HCT116 (cell line): Measurements from ENCODE around the gene FBXL7.

Experiments used
- CEBPB ChIP-seq: IDR thresholded peaks from 2 replicates; pipeline ENCODE4 v1.6.1; 2012; ENCODE audit warnings: low read depth
- ELF1 ChIP-seq: IDR thresholded peaks from 2 replicates; pipeline ENCODE4 v1.6.1; 2012; ENCODE audit warnings: low read depth, borderline replicate concordance
- EZH2 ChIP-seq: fragments of 200-600 bp; sonication (generic); IDR thresholded peaks from 2 replicates; pipeline ENCODE4 v1.6.1; 2017; ENCODE audit warnings: antibody characterized with exemption, mixed run types
- EZH2phosphoT487 ChIP-seq: fragments of 200-600 bp; IDR thresholded peaks from 2 replicates; pipeline ENCODE4 v1.6.1; 2018; ENCODE audit warnings: antibody characterized with exemption, borderline replicate concordance
- POLR2A ChIP-seq: IDR thresholded peaks from 2 replicates; pipeline ENCODE4 v1.7.0; 2011; ENCODE audit warnings: borderline replicate concordance; ENCODE audit not compliant: insufficient read depth, insufficient read length; ENCODE audit errors: extremely low read depth
- POLR2AphosphoS5 ChIP-seq: IDR thresholded peaks from 2 replicates; pipeline ENCODE4 v1.6.1; 2011; ENCODE audit warnings: mild to moderate bottlenecking, low read depth, low read length, moderate library complexity
- RAD21 ChIP-seq: IDR thresholded peaks from 2 replicates; pipeline ENCODE4 v1.6.1; 2012; ENCODE audit warnings: low read depth, mild to moderate bottlenecking
- SIN3A ChIP-seq: IDR thresholded peaks from 2 replicates; pipeline ENCODE4 v1.6.1; 2012; ENCODE audit warnings: low read depth
- TCF7L2 ChIP-seq: IDR thresholded peaks from 2 replicates; pipeline ENCODE4 v1.7.0; 2011; ENCODE audit warnings: borderline replicate concordance, inconsistent platforms; ENCODE audit not compliant: insufficient read depth, insufficient read length; ENCODE audit errors: extremely low read depth
- ZNF274 ChIP-seq: fragments of 200-500 bp; sonication (Bioruptor generic); IDR thresholded peaks from 2 replicates; pipeline ENCODE4 v1.6.1; 2014; ENCODE audit warnings: mild to moderate bottlenecking, low read depth, low read length, inconsistent platforms
- TF ChIP-seq, protein P1 (sequence below), 3 experiments: fragments of 200-600 bp in 1 of 3; sonication (generic) in 1 of 3; IDR thresholded peaks in 2 of 3; conservative IDR thresholded peaks in 1 of 3; 2 replicates each; pipeline ENCODE4 v1.5.1; 2012 to 2017; ENCODE audit warnings: low read depth in 2 of 3, low read length in 2 of 3, antibody characterized with exemption in 1 of 3, borderline replicate concordance in 1 of 3, control low read depth in 1 of 3, mild to moderate bottlenecking in 1 of 3, mixed read lengths in 1 of 3, mixed run types in 1 of 3, moderate library complexity in 1 of 3; ENCODE audit not compliant: insufficient read depth in 1 of 3
- TF ChIP-seq, protein P2 (sequence below): IDR thresholded peaks from 2 replicates; pipeline ENCODE4 v1.6.1; 2012
- TF ChIP-seq, protein P3 (sequence below): IDR thresholded peaks from 2 replicates; pipeline ENCODE4 v1.6.1; 2012; ENCODE audit warnings: low read depth

DNA sequence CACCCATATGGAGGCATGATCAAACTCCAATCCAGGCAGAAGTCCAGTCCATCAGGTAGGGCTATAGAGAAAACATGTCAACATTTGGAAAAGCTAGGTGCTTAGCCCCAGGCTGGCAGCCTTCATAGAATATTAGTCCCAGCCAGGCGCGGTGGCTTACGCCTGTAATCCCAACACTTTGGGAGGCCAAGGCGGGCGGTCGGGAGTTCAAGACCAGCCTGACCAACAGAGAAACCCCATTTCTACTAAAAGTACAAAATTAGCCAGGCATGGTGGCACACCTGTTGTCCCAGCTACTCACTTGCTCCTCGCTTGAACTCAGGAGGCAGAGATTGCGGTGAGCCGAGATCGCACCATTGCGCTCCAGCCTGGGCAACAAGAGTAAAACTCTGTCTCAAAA lies 393.9 kb downstream of the FBXL7 start:
- TF ChIP-seq, protein P1, sequence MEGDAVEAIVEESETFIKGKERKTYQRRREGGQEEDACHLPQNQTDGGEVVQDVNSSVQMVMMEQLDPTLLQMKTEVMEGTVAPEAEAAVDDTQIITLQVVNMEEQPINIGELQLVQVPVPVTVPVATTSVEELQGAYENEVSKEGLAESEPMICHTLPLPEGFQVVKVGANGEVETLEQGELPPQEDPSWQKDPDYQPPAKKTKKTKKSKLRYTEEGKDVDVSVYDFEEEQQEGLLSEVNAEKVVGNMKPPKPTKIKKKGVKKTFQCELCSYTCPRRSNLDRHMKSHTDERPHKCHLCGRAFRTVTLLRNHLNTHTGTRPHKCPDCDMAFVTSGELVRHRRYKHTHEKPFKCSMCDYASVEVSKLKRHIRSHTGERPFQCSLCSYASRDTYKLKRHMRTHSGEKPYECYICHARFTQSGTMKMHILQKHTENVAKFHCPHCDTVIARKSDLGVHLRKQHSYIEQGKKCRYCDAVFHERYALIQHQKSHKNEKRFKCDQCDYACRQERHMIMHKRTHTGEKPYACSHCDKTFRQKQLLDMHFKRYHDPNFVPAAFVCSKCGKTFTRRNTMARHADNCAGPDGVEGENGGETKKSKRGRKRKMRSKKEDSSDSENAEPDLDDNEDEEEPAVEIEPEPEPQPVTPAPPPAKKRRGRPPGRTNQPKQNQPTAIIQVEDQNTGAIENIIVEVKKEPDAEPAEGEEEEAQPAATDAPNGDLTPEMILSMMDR (IDR thresholded peaks at IDR 0.05 in 2 of 3, conservative IDR thresholded peaks at IDR 0.05 in 1 of 3; ENCODE audit: borderline replicate concordance in 1 of 3, insufficient read depth in 1 of 3, low read depth in 2 of 3, low read length in 2 of 3): no peak
- no peak for TF ChIP-seq EZH2phosphoT487
- no peak for TF ChIP-seq ZNF274
- TF ChIP-seq ELF1: no peak
- TF ChIP-seq, protein P2, sequence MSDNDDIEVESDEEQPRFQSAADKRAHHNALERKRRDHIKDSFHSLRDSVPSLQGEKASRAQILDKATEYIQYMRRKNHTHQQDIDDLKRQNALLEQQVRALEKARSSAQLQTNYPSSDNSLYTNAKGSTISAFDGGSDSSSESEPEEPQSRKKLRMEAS: no peak
- no peak for TF ChIP-seq EZH2
- TF ChIP-seq CEBPB: no peak
- TF ChIP-seq SIN3A: no peak
- no peak for TF ChIP-seq TCF7L2
- no peak for TF ChIP-seq POLR2A
- TF ChIP-seq POLR2AphosphoS5: no peak
- TF ChIP-seq RAD21: no peak
- TF ChIP-seq, protein P3, sequence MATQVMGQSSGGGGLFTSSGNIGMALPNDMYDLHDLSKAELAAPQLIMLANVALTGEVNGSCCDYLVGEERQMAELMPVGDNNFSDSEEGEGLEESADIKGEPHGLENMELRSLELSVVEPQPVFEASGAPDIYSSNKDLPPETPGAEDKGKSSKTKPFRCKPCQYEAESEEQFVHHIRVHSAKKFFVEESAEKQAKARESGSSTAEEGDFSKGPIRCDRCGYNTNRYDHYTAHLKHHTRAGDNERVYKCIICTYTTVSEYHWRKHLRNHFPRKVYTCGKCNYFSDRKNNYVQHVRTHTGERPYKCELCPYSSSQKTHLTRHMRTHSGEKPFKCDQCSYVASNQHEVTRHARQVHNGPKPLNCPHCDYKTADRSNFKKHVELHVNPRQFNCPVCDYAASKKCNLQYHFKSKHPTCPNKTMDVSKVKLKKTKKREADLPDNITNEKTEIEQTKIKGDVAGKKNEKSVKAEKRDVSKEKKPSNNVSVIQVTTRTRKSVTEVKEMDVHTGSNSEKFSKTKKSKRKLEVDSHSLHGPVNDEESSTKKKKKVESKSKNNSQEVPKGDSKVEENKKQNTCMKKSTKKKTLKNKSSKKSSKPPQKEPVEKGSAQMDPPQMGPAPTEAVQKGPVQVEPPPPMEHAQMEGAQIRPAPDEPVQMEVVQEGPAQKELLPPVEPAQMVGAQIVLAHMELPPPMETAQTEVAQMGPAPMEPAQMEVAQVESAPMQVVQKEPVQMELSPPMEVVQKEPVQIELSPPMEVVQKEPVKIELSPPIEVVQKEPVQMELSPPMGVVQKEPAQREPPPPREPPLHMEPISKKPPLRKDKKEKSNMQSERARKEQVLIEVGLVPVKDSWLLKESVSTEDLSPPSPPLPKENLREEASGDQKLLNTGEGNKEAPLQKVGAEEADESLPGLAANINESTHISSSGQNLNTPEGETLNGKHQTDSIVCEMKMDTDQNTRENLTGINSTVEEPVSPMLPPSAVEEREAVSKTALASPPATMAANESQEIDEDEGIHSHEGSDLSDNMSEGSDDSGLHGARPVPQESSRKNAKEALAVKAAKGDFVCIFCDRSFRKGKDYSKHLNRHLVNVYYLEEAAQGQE: no peak
